Pulmonary artery endothelial cell (primary cell): ENCODE measurements around the gene EYS. TPM values are rescaled to one million over a fixed set of nuclear protein-coding genes. Genes with fewer than 3 reads are reported as not detected.
"Not testable (repeated sequence)": the region's sequence is repeated elsewhere in the genome, so short reads cannot be mapped to it uniquely, and the experiment has no call there.

Experiments
- DNase-seq: peaks from one replicate; pipeline ENCODE4 v3.0.0-alpha.2; 2011; ENCODE audit warnings: low read depth, low spot score
- total RNA-seq: library from RNA; depleted of rRNA; stranded (reverse); fragments of >200 nt; gene quantifications from 2 replicates; pipeline ENCODE4 v1.2.3, GENCODE V29; 2014

Gene EYS
- total RNA-seq, 1 donor from 2014 or later = not detected

- no peak for DNase-seq
These were observed 69.6 kb downstream of the EYS start for GRCh38 chr6:65637289-65638046.

GRCh38 chr6:65633501-65633900 is 73.5 kb downstream of the EYS start:
- DNase-seq = no peak

GRCh38 chr6:65631711-65632110 is 75.3 kb downstream of the EYS start:
- no peak for DNase-seq

- DNase-seq = not testable (repeated sequence)
These were observed 79.5 kb downstream of the EYS start for GRCh38 chr6:65627434-65627999.

- DNase-seq = no peak
These were observed 80.0 kb downstream of the EYS start for GRCh38 chr6:65627015-65627414.

GRCh38 chr6:65623566-65623965 is 83.5 kb downstream of the EYS start:
- no peak for DNase-seq

GRCh38 chr6:65610746-65611145 is 96.3 kb downstream of the EYS start:
- no peak for DNase-seq

GRCh38 chr6:65595540-65595939 is 111.5 kb downstream of the EYS start:
- no peak for DNase-seq

GRCh38 chr6:65570340-65570739 is 136.7 kb downstream of the EYS start:
- no peak for DNase-seq

- DNase-seq = no peak
These were observed 137.5 kb downstream of the EYS start for GRCh38 chr6:65569505-65569904.

GRCh38 chr6:65569056-65569455 is 138.0 kb downstream of the EYS start:
- not testable (repeated sequence) for DNase-seq

GRCh38 chr6:65566117-65566516 is 140.9 kb downstream of the EYS start:
- DNase-seq = no peak

GRCh38 chr6:65558071-65558470 is 149.0 kb downstream of the EYS start:
- no peak for DNase-seq

- DNase-seq = no peak
These were observed 149.8 kb downstream of the EYS start for GRCh38 chr6:65557224-65557623.

- DNase-seq = no peak
These were observed 160.1 kb downstream of the EYS start for GRCh38 chr6:65546894-65547293.

GRCh38 chr6:65545920-65546319 is 161.1 kb downstream of the EYS start:
- DNase-seq = no peak

GRCh38 chr6:65538644-65539043 is 168.4 kb downstream of the EYS start:
- DNase-seq = no peak

- no peak for DNase-seq
These were observed 169.4 kb downstream of the EYS start for GRCh38 chr6:65537600-65537999.

- no peak for DNase-seq
These were observed 175.5 kb downstream of the EYS start for GRCh38 chr6:65531533-65531932.

- DNase-seq = no peak
These were observed 182.8 kb downstream of the EYS start for GRCh38 chr6:65524232-65524631.

GRCh38 chr6:65505736-65506135 is 201.3 kb downstream of the EYS start:
- DNase-seq = no peak

GRCh38 chr6:65501045-65501444 is 206.0 kb downstream of the EYS start:
- no peak for DNase-seq

- DNase-seq = not testable (repeated sequence)
These were observed 223.4 kb downstream of the EYS start for GRCh38 chr6:65483652-65484051.
